ENCODE data around the gene KCNA4.

KCNA4 gene

DNA sequence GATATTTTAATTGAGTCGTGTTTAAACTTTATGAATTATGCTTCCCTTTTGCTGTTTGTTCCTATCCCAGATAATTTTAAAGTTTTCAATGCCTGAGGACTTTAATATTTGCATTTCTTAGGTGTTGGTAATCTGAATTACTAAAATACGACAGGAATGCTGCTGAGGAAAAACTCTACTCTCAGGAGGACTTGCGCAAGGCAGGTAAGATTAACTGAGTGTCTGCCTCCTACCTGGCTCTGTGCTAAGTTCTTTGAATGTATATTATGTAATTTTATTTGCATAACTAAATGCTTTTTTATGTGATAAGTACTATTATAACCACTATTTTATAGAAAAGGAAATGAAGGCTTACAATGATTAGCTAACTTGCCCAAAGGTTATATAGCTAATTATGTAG is 2.7 kb upstream of the KCNA4 start:
- Histone ChIP-seq H4K91ac (ENCODE audit: low read depth, low read length, poor library complexity) (no peak overlapping the region), H3K4ac (ENCODE audit: low read length) (no peak overlapping the region), H2BK5ac (ENCODE audit: low read length) (no peak overlapping the region), H3K27me3 (ENCODE audit: control insufficient read depth in 3 of 3, insufficient read depth in 3 of 3, low read depth in 1 of 3, low read length in 3 of 3) (peaks cover 0 to 50% (median 20%) of the 10 kb centered on the region in 3 experiments), H3K79me1 (ENCODE audit: low read depth, low read length) (no peaks in the 10 kb centered on the region), H3K27ac (replicated peaks; ENCODE audit: low read length) (no peak overlapping the region), H3K14ac (ENCODE audit: low read length) (no peak overlapping the region), H2BK120ac (ENCODE audit: low read depth, low read length) (no peak overlapping the region), H2BK12ac (ENCODE audit: low read length) (no peak overlapping the region), H3K4me1 (ENCODE audit: control insufficient read depth in 2 of 2, insufficient read depth in 1 of 2, low read depth in 1 of 2, low read length in 2 of 2) (no peaks in the 10 kb centered on the region), H2AFZ (ENCODE audit: low read length) (no peak overlapping the region), H3K36me3 (replicated peaks in 1 of 2; ENCODE audit: control insufficient read depth in 2 of 2, insufficient read depth in 2 of 2, low read length in 2 of 2) (no peaks in the 10 kb centered on the region), H3K9me3 (replicated peaks in 1 of 2; ENCODE audit: control insufficient read depth in 2 of 2, insufficient read depth in 1 of 2, low read depth in 1 of 2, low read length in 2 of 2) (peaks cover 0 to 4% of the 10 kb centered on the region in 2 donors), H2AK5ac (ENCODE audit: low read depth, low read length) (no peak overlapping the region), H3K4me2 (ENCODE audit: insufficient read depth, low read length, poor library complexity, severe bottlenecking) (no peak overlapping the region), H3K4me3 (ENCODE audit: low read length in 2 of 2) (no peak overlapping the region), H4K8ac (ENCODE audit: low read depth, low read length) (no peak overlapping the region), H3K18ac (ENCODE audit: low read length) (no peak overlapping the region), H3K23ac (ENCODE audit: low read depth, low read length, poor library complexity) (no peak overlapping the region), H2BK15ac (ENCODE audit: low read length) (no peak overlapping the region), H3K9ac (ENCODE audit: low read depth, low read length, poor library complexity) (no peak overlapping the region)
- no peak for DNase-seq (ENCODE audit: low spot score)
- WGBS, 2 donors (ENCODE audit: extremely low coverage in 2 of 2, insufficient read length in 2 of 2, insufficient replicate concordance in 1 of 2) = no CpG with 5 or more reads among the region's 3 CpGs

DNA sequence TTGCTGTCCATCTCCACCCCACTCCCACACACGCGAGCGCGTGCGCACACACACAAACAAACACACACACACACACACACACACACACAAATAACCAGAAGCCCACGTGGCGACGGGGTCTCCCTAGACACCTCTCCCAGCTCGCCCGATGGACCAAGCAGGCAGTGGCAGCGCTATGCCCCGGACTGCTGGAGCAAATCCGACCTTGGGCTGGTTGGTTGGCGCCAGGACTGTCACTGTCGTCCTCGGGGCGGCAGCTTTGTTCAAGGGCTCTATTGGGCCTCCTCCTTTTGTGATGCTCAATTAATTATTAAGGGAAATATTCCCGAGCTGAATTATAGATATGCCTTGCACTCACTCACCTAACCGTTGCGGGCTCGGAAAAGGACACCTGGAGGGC is 1.7 kb upstream of the KCNA4 start:
- Histone ChIP-seq H4K91ac (ENCODE audit: low read depth, low read length, poor library complexity) (no peak overlapping the region), H2BK12ac (ENCODE audit: low read length) (peak overlapping the region; percentile 69), H3K23ac (ENCODE audit: low read depth, low read length, poor library complexity) (no peak overlapping the region), H3K18ac (ENCODE audit: low read length) (no peak overlapping the region), H3K4me2 (ENCODE audit: insufficient read depth, low read length, poor library complexity, severe bottlenecking) (no peak overlapping the region), H2BK5ac (ENCODE audit: low read length) (no peak overlapping the region), H3K4ac (ENCODE audit: low read length) (no peak overlapping the region), H3K4me3 (ENCODE audit: low read length in 2 of 2) (no peak overlapping the region), H2AFZ (ENCODE audit: low read length) (no peak overlapping the region), H3K4me1 (ENCODE audit: control insufficient read depth in 2 of 2, insufficient read depth in 1 of 2, low read depth in 1 of 2, low read length in 2 of 2) (no peaks in the 10 kb centered on the region), H3K14ac (ENCODE audit: low read length) (no peak overlapping the region), H3K36me3 (replicated peaks in 1 of 2; ENCODE audit: control insufficient read depth in 2 of 2, insufficient read depth in 2 of 2, low read length in 2 of 2) (no peaks in the 10 kb centered on the region), H2AK5ac (ENCODE audit: low read depth, low read length) (no peak overlapping the region), H3K9me3 (replicated peaks in 1 of 2; ENCODE audit: control insufficient read depth in 2 of 2, insufficient read depth in 1 of 2, low read depth in 1 of 2, low read length in 2 of 2) (peaks cover 0 to 4% of the 10 kb centered on the region in 2 donors), H3K9ac (ENCODE audit: low read depth, low read length, poor library complexity) (no peak overlapping the region), H3K27ac (replicated peaks; ENCODE audit: low read length) (no peak overlapping the region), H2BK120ac (ENCODE audit: low read depth, low read length) (no peak overlapping the region), H3K27me3 (ENCODE audit: control insufficient read depth in 3 of 3, insufficient read depth in 3 of 3, low read depth in 1 of 3, low read length in 3 of 3) (peaks cover 0 to 56% (median 22%) of the 10 kb centered on the region in 3 experiments), H4K8ac (ENCODE audit: low read depth, low read length) (no peak overlapping the region), H3K79me1 (ENCODE audit: low read depth, low read length) (no peaks in the 10 kb centered on the region), H2BK15ac (ENCODE audit: low read length) (no peak overlapping the region)
- no peak for DNase-seq (ENCODE audit: low spot score)
- WGBS, 2 donors (ENCODE audit: extremely low coverage in 2 of 2, insufficient read length in 2 of 2, insufficient replicate concordance in 1 of 2) = no CpG with 5 or more reads among the region's 21 CpGs

GRCh38 chr11:30017445-30017895 is 640 bp upstream of the KCNA4 start:
- peaks cover 0 to 56% (median 22%) of the 10 kb centered on the region in 3 experiments for H3K27me3 ChIP-seq (ENCODE audit: control insufficient read depth in 3 of 3, insufficient read depth in 3 of 3, low read depth in 1 of 3, low read length in 3 of 3)
- WGBS, 2 donors (ENCODE audit: extremely low coverage in 2 of 2, insufficient read length in 2 of 2, insufficient replicate concordance in 1 of 2) = no CpG with 5 or more reads among the region's 19 CpGs
- no peak overlapping the region for H2BK5ac ChIP-seq (ENCODE audit: low read length)
- no peak overlapping the region for H2BK120ac ChIP-seq (ENCODE audit: low read depth, low read length)
- no peak overlapping the region for H3K27ac ChIP-seq (replicated peaks; ENCODE audit: low read length)
- H3K9ac ChIP-seq (ENCODE audit: low read depth, low read length, poor library complexity) = no peak overlapping the region
- no peak overlapping the region for H3K4ac ChIP-seq (ENCODE audit: low read length)
- H2AFZ ChIP-seq (ENCODE audit: low read length) = peak overlapping the region; percentile 83
- DNase-seq (ENCODE audit: low spot score) = no peak
- peaks cover 0 to 4% of the 10 kb centered on the region in 2 donors for H3K9me3 ChIP-seq (replicated peaks in 1 of 2; ENCODE audit: control insufficient read depth in 2 of 2, insufficient read depth in 1 of 2, low read depth in 1 of 2, low read length in 2 of 2)
- peak overlapping the region; percentile 82 for H3K18ac ChIP-seq (ENCODE audit: low read length)
- peak overlapping the region; percentile 87 for H3K4me2 ChIP-seq (ENCODE audit: insufficient read depth, low read length, poor library complexity, severe bottlenecking)
- no peak overlapping the region for H4K8ac ChIP-seq (ENCODE audit: low read depth, low read length)
- H3K36me3 ChIP-seq (replicated peaks in 1 of 2; ENCODE audit: control insufficient read depth in 2 of 2, insufficient read depth in 2 of 2, low read length in 2 of 2) = no peaks in the 10 kb centered on the region
- peak overlapping the region; percentile 37 for H3K23ac ChIP-seq (ENCODE audit: low read depth, low read length, poor library complexity)
- no peaks in the 10 kb centered on the region for H3K4me1 ChIP-seq (ENCODE audit: control insufficient read depth in 2 of 2, insufficient read depth in 1 of 2, low read depth in 1 of 2, low read length in 2 of 2)
- H2BK15ac ChIP-seq (ENCODE audit: low read length) = peak overlapping the region; percentile 28
- H2AK5ac ChIP-seq (ENCODE audit: low read depth, low read length) = no peak overlapping the region
- H4K91ac ChIP-seq (ENCODE audit: low read depth, low read length, poor library complexity) = no peak overlapping the region
- no peak overlapping the region for H3K14ac ChIP-seq (ENCODE audit: low read length)
- no peak overlapping the region for H2BK12ac ChIP-seq (ENCODE audit: low read length)
- H3K79me1 ChIP-seq (ENCODE audit: low read depth, low read length) = no peaks in the 10 kb centered on the region
- peak overlapping the region in 1 of 2 donors; percentile 80 for H3K4me3 ChIP-seq (ENCODE audit: low read length in 2 of 2)

- no peaks in the 10 kb centered on the region for H3K79me1 ChIP-seq (ENCODE audit: low read depth, low read length)
- no peak overlapping the region for H3K27ac ChIP-seq (replicated peaks; ENCODE audit: low read length)
- H2BK5ac ChIP-seq (ENCODE audit: low read length) = no peak overlapping the region
- no peak overlapping the region for H2AK5ac ChIP-seq (ENCODE audit: low read depth, low read length)
- DNase-seq (ENCODE audit: low spot score) = no peak
- H2BK15ac ChIP-seq (ENCODE audit: low read length) = no peak overlapping the region
- WGBS, 2 donors (ENCODE audit: extremely low coverage in 2 of 2, insufficient read length in 2 of 2, insufficient replicate concordance in 1 of 2) = no CpG with 5 or more reads among the region's 32 CpGs
- peak overlapping the region; percentile 13 for H3K23ac ChIP-seq (ENCODE audit: low read depth, low read length, poor library complexity)
- peak overlapping the region in 1 of 2 donors; percentile 84 for H3K4me3 ChIP-seq (ENCODE audit: low read length in 2 of 2)
- no peak overlapping the region for H4K8ac ChIP-seq (ENCODE audit: low read depth, low read length)
- H3K4me2 ChIP-seq (ENCODE audit: insufficient read depth, low read length, poor library complexity, severe bottlenecking) = peak overlapping the region; percentile 87
- H3K9ac ChIP-seq (ENCODE audit: low read depth, low read length, poor library complexity) = no peak overlapping the region
- no peak overlapping the region for H2BK120ac ChIP-seq (ENCODE audit: low read depth, low read length)
- H2BK12ac ChIP-seq (ENCODE audit: low read length) = no peak overlapping the region
- H4K91ac ChIP-seq (ENCODE audit: low read depth, low read length, poor library complexity) = no peak overlapping the region
- H3K14ac ChIP-seq (ENCODE audit: low read length) = no peak overlapping the region
- H3K4ac ChIP-seq (ENCODE audit: low read length) = no peak overlapping the region
- H3K18ac ChIP-seq (ENCODE audit: low read length) = peak overlapping the region; percentile 77
- no peaks in the 10 kb centered on the region for H3K4me1 ChIP-seq (ENCODE audit: control insufficient read depth in 2 of 2, insufficient read depth in 1 of 2, low read depth in 1 of 2, low read length in 2 of 2)
- no peaks in the 10 kb centered on the region for H3K36me3 ChIP-seq (replicated peaks in 1 of 2; ENCODE audit: control insufficient read depth in 2 of 2, insufficient read depth in 2 of 2, low read length in 2 of 2)
- H3K27me3 ChIP-seq (ENCODE audit: control insufficient read depth in 3 of 3, insufficient read depth in 3 of 3, low read depth in 1 of 3, low read length in 3 of 3) = peaks cover 0 to 56% (median 22%) of the 10 kb centered on the region in 3 experiments
- H2AFZ ChIP-seq (ENCODE audit: low read length) = no peak overlapping the region
- H3K9me3 ChIP-seq (replicated peaks in 1 of 2; ENCODE audit: control insufficient read depth in 2 of 2, insufficient read depth in 1 of 2, low read depth in 1 of 2, low read length in 2 of 2) = no peaks in the 10 kb centered on the region
Measured at GRCh38 chr11:30015725-30016412, 961 bp downstream of the KCNA4 start.
